ENCODE data around the gene TPM1.

DNA sequence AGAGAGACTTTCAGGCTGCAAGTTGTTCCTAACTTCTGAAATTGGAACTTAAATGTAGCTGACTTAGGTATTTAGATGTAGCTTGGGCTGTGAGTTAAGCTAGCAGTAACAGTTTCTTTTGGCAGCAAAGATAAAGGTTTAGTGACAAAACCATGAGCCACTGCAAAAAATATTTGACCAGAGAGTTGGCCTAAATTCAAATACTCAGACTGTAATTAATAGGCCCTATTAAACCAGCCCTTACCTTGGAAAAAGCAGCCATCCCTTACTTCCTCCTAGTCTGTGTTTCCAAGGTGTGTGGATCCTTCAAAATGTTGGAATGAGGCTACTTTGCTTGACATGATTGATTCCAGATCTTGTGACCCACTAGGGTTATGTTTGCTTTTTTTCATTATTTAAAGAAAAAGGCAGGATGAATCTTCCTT is 8.2 kb downstream of the TPM1 start:
- TF ChIP-seq SIN3A (IDR thresholded peaks at IDR 0.05; ENCODE audit: borderline replicate concordance, insufficient read depth, low read length) (no peak), POLR2AphosphoS5 (IDR thresholded peaks at IDR 0.05; ENCODE audit: low read depth, low read length) (no peak), TAF1 (IDR thresholded peaks at IDR 0.05; ENCODE audit: borderline replicate concordance, insufficient read depth, low read length) (no peak), FOXP2 (optimal IDR thresholded peaks at IDR 0.05; ENCODE audit: borderline replicate concordance, extremely low read depth, extremely low read length, insufficient read depth) (no peak)

All from PFSK-1 (cell line).